Nephron (organoid): ENCODE results near the gene RPL37.
"Not testable (repeated sequence)": the region's sequence is repeated elsewhere in the genome, so short reads cannot be mapped to it uniquely, and the experiment has no call there.

Source experiments
- H3K27ac Mint-ChIP-seq, 3 experiments: 2 replicates each; pipeline ENCODE4 v1.8.0; 2020; ENCODE audit warnings: mixed read lengths in 3 of 3, mild to moderate bottlenecking in 2 of 3, moderate library complexity in 1 of 3
- H3K27me3 Mint-ChIP-seq: 2 replicates; pipeline ENCODE4 v1.8.0; 2021; ENCODE audit warnings: low read depth, mild to moderate bottlenecking, moderate library complexity, mixed read lengths
- H3K36me3 Mint-ChIP-seq: 2 replicates; pipeline ENCODE4 v1.8.0; 2020; ENCODE audit warnings: low read depth, mixed read lengths
- H3K4me1 Mint-ChIP-seq: 2 replicates; pipeline ENCODE4 v1.8.0; 2020; ENCODE audit warnings: mixed read lengths
- H3K4me3 Mint-ChIP-seq, 3 experiments: 2 replicates each; pipeline ENCODE4 v1.8.0; 2020; ENCODE audit warnings: mild to moderate bottlenecking in 3 of 3, mixed read lengths in 3 of 3, moderate library complexity in 2 of 3
- H3K9me3 Mint-ChIP-seq: 2 replicates; pipeline ENCODE4 v1.8.0; 2020; ENCODE audit warnings: mixed read lengths
- TF ChIP-seq, protein P1 (sequence below), 3 experiments: fragments of 200-600 bp; sonication (generic); IDR thresholded peaks; one replicate each; pipeline ENCODE4 v1.5.0; 2021; ENCODE audit warnings: antibody characterized with exemption in 3 of 3; ENCODE audit not compliant: unreplicated experiment in 3 of 3

RPL37 gene

DNA sequence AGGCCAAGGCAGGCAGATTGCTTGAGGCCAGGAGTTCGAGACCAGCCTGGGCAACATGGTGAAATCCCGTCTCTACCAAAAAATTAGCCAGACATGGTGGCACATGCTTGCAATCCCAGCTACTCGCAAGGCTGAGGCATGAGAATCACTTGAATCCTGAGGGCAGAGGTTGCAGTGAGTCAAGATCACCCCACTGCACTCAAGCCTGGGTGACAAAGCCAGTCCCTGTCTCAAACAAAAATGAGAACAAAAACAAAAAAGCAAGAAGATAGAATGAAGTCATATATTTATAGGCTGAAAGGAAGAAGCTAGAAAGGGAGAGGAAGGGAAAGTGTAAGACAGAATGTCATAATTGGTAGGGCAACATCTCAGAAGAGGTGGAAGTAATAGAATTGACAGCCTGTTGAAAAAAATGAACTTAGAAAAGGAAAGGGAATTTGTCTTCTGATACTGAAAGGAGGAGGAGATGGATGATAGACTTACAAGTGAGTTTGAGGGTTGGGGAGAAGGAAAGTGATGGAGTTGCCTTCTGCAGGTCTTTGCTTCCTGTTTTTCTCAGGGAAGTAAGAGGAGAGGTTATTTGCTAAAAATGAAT, 38.4 kb upstream of the RPL37 start:
- H3K4me1 Mint-ChIP-seq: no peaks in the 10 kb centered on the region
- no peaks in the 10 kb centered on the region for H3K36me3 Mint-ChIP-seq
- H3K27me3 Mint-ChIP-seq: peaks cover 4% of the 10 kb centered on the region
- H3K4me3 Mint-ChIP-seq: no peak overlapping the region
- H3K9me3 Mint-ChIP-seq: no peaks in the 10 kb centered on the region
- TF ChIP-seq, protein P1, sequence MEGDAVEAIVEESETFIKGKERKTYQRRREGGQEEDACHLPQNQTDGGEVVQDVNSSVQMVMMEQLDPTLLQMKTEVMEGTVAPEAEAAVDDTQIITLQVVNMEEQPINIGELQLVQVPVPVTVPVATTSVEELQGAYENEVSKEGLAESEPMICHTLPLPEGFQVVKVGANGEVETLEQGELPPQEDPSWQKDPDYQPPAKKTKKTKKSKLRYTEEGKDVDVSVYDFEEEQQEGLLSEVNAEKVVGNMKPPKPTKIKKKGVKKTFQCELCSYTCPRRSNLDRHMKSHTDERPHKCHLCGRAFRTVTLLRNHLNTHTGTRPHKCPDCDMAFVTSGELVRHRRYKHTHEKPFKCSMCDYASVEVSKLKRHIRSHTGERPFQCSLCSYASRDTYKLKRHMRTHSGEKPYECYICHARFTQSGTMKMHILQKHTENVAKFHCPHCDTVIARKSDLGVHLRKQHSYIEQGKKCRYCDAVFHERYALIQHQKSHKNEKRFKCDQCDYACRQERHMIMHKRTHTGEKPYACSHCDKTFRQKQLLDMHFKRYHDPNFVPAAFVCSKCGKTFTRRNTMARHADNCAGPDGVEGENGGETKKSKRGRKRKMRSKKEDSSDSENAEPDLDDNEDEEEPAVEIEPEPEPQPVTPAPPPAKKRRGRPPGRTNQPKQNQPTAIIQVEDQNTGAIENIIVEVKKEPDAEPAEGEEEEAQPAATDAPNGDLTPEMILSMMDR (IDR thresholded peaks at IDR 0.05; ENCODE audit: unreplicated experiment in 3 of 3): no peak
- no peak overlapping the region for H3K27ac Mint-ChIP-seq

DNA sequence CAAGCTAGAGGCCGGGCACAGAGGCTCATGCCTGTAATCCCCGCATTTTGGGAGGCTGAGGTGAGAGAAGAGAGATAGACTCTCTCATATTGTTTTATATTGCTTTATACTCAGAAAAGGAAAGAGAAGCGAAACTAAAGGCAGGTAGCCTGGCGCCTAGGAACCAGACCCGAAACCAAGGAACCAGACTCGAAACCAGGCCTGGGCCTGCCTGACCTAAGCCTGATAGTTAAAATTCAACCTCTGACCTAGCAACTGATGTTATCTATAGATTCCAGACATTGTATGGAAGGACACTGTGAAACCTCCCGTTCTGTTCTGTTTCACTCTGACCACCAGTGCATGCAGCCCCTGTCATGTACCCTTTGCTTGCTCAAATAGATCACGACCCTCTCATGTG, 37.2 kb upstream of the RPL37 start:
- H3K27ac Mint-ChIP-seq: not testable (repeated sequence)

DNA sequence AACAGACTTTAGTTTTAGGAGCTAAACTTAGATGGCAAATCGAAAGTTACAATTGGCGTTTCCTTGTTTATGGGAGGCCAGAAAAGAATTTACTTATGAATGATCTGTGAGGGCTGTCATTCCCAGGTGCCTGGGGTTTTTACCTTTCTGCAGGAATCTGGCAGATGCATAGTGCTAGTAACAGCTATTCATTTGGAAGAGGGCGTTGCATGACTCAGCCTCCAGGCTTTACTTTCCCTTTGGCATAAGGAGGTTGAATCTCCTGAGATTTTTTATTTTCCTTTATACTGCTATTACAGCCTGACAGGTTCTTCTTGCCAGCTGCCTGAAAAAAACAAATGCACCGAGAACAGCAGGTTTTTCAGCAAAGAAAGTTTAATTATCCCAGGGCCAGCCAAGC, 36.2 kb upstream of the RPL37 start:
- Mint-ChIP-seq H3K27ac (no peak overlapping the region), H3K4me3 (no peak overlapping the region), H3K27me3 (no peaks in the 10 kb centered on the region), H3K4me1 (no peaks in the 10 kb centered on the region), H3K36me3 (no peaks in the 10 kb centered on the region), H3K9me3 (no peaks in the 10 kb centered on the region)
- TF ChIP-seq, protein P1 (IDR thresholded peaks at IDR 0.05; ENCODE audit: unreplicated experiment in 3 of 3): no peak

More for the DNA sequence above, 37.2 kb upstream of the RPL37 start:
- not testable (repeated sequence) for H3K9me3 Mint-ChIP-seq, H3K27me3 Mint-ChIP-seq, H3K36me3 Mint-ChIP-seq, H3K4me1 Mint-ChIP-seq, H3K4me3 Mint-ChIP-seq

DNA sequence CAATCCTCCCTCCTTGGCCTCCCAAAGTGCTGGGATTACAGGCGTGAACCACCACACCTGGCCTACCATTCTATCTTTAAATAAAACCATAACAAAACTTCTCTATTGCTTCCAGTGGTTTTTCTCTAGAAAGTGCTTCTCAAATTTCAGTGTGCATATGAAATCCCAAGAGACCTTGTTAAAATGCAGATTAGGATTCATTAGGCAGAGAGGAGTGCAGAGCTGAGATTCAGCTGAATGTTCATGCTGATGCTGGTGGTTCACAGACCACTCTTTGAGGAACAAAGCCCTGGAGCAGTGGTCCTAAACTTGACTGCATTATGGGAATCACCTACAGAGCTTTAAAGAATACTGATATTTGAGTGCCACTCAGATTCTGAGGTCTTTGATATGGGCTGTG, 34.4 kb upstream of the RPL37 start:
- Mint-ChIP-seq H3K4me3 (no peak overlapping the region), H3K27me3 (peaks cover 3% of the 10 kb centered on the region), H3K36me3 (no peaks in the 10 kb centered on the region), H3K4me1 (no peaks in the 10 kb centered on the region), H3K27ac (no peak overlapping the region), H3K9me3 (peaks cover 9% of the 10 kb centered on the region)
- TF ChIP-seq, protein P1 (IDR thresholded peaks at IDR 0.05; ENCODE audit: unreplicated experiment in 3 of 3): no peak

DNA sequence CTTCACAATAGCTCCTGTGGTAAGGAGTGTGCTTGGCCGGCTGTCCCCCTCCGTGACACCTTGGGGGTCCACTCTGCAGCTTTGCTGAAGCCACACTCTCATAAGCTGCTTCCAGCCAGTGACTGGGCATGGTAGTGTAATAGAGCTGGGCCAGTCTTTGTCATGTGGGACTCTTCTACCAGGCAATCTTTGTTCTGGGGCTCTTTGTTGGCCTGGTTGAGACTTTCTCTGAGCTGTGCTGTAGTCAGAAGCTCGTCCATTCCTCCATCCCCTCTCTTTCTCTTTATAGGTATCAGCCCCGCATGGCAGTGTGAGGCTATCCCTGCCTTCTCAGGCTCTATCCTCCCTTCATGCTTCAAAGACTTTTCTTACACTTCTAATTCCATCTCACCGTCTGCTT, 31.8 kb upstream of the RPL37 start:
- peaks cover 15% of the 10 kb centered on the region for H3K9me3 Mint-ChIP-seq
- H3K4me1 Mint-ChIP-seq: no peaks in the 10 kb centered on the region
- no peak overlapping the region for H3K27ac Mint-ChIP-seq
- no peaks in the 10 kb centered on the region for H3K36me3 Mint-ChIP-seq
- no peak overlapping the region for H3K4me3 Mint-ChIP-seq
- TF ChIP-seq, protein P1 (IDR thresholded peaks at IDR 0.05; ENCODE audit: unreplicated experiment in 3 of 3): no peak
- peaks cover 3% of the 10 kb centered on the region for H3K27me3 Mint-ChIP-seq

DNA sequence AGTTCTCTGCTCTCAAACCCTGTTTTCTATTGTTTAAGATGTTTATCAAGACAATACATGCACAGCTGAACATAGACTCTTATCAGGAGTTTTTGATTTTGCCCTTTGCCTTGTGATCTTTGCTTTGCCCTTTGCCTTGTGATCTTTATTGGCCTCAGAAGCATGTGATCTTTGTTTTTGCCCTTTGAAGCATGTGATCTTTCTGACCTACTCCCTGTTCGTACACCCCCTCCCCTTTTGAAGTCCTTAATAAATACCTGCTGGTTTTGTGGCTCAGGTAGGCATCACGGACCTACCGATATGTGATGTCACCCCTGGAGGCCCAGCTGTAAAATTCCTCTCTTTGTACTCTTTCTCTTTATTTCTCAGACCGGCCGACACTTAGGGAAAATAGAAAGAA, 30.0 kb upstream of the RPL37 start:
- peaks cover 15% of the 10 kb centered on the region for H3K9me3 Mint-ChIP-seq
- not testable (repeated sequence) for H3K27ac Mint-ChIP-seq, H3K27me3 Mint-ChIP-seq, H3K4me1 Mint-ChIP-seq, H3K36me3 Mint-ChIP-seq, H3K4me3 Mint-ChIP-seq

DNA sequence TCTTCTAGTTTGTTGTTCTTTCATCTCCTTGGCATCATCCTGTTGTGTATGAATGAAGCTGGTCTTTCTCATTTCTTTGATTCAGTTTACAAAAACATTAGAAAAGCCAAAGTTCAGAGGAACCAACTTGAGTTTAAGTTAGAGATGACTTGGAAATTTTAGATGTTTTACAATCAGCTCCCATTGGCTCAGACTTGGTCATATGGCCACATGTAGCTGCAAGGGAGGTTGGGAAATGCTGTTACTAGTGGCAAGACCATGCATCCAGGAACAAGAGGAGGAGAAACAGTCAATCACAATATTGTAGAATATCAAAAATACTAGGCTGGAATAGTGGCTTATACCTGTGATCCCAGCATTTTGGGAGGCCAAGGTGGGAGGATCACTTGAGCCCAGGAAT, 25.7 kb upstream of the RPL37 start:
- no peaks in the 10 kb centered on the region for H3K4me1 Mint-ChIP-seq
- TF ChIP-seq, protein P1 (IDR thresholded peaks at IDR 0.05; ENCODE audit: unreplicated experiment in 3 of 3): no peak
- H3K27me3 Mint-ChIP-seq: peaks cover 5% of the 10 kb centered on the region
- no peaks in the 10 kb centered on the region for H3K36me3 Mint-ChIP-seq
- no peak overlapping the region for H3K4me3 Mint-ChIP-seq
- no peak overlapping the region for H3K27ac Mint-ChIP-seq
- H3K9me3 Mint-ChIP-seq: peaks cover 15% of the 10 kb centered on the region
